Kidney tubule cell (primary cell): ENCODE measurements around the gene TBC1D16.
A peak's percentile ranks its signal among the peaks of the same experiment; 100 is the strongest.

Experiments used
- DNase-seq: peaks from one replicate; pipeline ENCODE4 v3.0.0-alpha.2; 2018; ENCODE audit warnings: low spot score

TBC1D16 gene

GRCh38 chr17:79926605-79927135, 109.0 kb downstream of the TBC1D16 start:
- DNase-seq: no peak

DNA sequence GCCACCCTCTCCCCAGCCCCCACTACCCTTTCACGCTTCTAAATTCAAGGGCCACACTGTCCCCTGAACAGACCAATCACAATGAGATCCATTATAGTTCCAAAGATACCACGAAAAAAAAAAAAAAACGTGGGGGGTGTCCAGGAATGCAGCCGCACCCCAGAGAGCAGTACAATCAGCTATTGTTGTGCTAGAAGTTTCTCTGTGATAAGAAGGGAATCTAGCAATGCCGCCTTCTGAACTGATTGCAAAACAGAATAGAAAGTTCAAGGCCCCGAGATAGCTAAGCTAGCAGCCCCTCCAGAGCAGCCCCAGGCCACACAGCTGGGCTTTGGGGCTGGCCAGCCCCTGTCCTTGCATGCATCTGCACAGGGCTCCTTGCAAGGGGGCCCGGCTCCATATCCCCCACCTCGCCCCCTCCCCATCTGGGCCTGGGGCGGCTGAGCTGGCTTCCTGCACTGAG, 109.5 kb downstream of the TBC1D16 start:
- no peak for DNase-seq

- peak; percentile 65 for DNase-seq
Observed at GRCh38 chr17:79925242-79925957, 110.3 kb downstream of the TBC1D16 start.

DNA sequence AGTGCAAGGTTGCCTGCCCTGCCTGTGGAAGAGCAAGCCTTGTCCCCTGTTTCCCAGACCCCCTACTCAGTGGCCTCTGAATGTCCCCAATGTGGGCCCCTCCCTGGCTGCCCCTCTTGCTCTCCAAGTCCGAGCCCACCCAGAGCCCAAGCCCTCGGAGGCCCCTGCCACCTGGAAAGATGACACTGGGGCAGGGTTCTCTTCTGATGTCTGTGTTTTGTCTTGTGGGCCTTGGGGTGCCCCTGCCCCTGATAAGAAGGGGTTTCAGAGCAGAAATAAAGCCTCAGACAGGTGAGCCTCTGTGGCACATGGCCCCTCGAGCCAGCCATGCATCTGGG, 111.1 kb downstream of the TBC1D16 start:
- no peak for DNase-seq

DNA sequence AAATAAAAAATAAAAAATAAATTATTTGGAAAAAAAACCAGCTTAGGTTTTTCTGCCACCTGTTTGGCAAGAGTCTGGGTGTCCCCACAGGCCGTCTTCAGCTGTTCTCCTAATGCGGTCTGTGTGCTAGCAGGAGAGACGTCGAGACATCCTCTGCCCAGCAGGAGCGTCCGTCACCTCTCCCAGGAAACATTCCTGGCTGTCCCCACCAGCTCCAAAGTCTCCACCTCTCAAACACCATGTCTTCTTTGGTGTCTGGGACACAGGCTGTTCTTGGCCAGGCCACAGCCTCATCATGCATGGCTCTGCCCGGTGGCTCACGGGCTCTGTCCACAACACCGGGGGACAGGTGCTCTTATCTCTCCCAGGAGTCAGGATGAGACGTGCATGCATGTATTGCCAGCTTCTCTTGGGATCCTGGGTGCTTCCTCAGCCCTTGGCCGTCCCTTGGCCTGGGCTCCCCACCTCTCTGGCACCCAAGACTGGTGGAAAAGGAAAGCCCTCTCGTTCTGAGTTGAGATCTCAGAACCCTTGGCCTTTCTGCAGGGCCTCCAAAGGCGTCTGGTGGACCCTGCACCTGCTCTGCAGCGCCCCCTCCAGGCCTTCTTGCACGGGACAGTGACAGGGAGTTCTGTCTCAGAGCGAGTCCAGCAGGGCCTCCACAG, 111.6 kb downstream of the TBC1D16 start:
- DNase-seq: no peak

DNA sequence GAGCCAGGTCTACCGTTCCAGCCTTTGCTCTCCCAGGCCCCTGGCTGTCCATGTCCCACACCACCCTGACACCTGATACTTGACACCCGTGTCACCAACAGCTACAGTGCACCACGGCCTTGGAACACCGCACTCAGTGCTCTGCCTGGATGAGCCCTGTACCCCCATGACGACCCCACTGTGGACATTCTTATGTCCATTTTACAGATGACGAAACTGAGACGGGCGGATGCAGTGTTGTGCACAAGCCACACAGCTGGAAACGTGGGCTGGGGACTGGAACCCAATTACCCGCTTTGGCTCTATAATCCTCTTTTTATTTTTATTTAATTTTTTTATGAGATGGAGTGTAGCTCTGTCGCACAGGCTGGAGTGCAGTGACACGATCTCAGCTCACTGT, 112.9 kb downstream of the TBC1D16 start:
- DNase-seq: no peak

DNA sequence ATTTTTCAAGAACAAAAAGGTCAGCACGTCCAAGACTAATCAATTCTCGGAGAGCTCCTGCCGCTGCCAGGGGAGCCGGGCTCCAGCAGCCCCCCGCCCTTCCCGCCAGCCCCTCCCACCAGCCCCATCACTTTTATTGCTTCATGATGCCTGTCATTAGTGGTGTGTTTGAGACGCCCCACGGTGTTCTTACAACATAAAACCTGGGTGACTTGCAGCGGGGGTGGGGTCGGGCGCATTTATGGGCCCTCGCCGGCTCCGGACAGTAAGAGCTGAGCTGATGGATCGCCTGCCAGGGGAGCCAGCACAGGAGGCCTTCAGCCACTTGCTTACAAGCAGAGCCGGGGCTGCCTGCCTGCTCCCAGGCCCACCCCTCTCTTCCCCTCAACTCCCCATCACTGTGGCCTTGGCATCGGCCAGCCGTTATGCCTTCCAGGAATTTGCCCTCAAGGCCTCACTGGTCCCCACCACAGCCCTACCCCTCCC, 113.5 kb downstream of the TBC1D16 start:
- DNase-seq: no peak

GRCh38 chr17:79921411-79922115, 114.1 kb downstream of the TBC1D16 start:
- DNase-seq: no peak

- DNase-seq: no peak
Observed at GRCh38 chr17:79920751-79921410, 114.8 kb downstream of the TBC1D16 start.

DNA sequence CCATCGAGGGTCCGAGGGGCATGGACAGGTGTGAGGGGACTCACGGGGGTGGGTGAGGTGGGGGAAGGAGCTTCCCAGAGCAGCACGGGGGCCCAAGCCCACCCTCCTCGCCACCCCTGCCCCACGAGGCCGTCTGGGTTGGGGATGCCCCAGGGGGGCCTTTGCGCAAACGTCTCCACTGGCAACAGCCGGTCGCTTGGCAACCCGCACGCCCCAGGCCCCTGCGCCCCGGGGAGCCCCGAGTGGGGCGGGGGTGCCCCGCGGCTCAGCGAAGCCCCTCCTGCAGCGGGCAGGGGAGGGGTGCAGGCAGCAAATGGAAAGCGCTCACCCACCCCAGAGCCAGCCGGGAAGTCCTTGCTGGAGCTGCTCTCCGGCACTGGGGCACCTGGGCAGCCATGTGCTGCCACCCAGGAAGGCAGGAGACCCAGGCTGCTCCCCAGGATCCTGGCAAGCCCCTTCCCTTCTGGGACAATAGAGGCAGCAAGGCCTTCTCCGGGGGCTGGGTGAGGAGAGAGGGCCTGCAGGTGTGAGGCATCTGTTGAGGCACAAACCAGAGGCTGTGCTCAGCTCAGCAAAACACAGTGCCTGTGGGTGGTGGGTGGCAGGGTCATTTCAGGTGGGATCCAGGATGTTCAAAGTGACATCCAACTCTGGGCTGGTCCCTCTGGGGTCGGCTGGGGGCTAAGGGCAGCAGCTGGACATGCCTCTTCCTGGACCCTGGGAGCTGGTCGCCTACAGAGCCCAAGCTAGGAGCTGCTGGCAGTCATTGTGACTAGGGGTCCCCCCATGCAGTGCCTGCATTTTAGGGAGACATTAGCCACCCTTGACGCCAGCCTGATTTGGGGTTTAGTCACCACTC, 115.6 kb downstream of the TBC1D16 start:
- DNase-seq: no peak

DNA sequence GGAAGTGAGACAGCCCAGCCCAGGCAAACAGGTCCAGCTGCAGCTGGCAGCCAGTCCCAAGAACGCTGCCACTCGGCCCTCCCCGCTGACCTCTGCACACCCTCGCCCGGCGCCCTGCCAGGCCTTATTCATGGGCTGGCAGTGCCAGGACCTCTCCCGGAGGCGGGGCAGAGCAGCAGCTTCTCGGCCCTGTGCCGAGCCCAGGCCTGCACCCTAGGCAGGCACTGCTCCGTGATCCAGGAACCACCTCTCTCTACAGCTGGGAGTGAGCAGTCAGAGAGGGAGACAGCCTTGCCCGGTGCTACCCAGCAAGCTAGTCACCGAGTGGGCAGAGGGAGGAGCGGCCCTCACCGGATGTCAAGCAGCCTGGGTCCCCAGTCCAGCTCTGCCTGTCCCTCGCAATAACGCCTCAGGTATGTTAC, 116.5 kb downstream of the TBC1D16 start:
- peak; percentile 80 for DNase-seq

GRCh38 chr17:79918581-79919163, 117.0 kb downstream of the TBC1D16 start:
- no peak for DNase-seq

- DNase-seq: no peak
Observed at GRCh38 chr17:79917902-79918484, 117.7 kb downstream of the TBC1D16 start.

DNA sequence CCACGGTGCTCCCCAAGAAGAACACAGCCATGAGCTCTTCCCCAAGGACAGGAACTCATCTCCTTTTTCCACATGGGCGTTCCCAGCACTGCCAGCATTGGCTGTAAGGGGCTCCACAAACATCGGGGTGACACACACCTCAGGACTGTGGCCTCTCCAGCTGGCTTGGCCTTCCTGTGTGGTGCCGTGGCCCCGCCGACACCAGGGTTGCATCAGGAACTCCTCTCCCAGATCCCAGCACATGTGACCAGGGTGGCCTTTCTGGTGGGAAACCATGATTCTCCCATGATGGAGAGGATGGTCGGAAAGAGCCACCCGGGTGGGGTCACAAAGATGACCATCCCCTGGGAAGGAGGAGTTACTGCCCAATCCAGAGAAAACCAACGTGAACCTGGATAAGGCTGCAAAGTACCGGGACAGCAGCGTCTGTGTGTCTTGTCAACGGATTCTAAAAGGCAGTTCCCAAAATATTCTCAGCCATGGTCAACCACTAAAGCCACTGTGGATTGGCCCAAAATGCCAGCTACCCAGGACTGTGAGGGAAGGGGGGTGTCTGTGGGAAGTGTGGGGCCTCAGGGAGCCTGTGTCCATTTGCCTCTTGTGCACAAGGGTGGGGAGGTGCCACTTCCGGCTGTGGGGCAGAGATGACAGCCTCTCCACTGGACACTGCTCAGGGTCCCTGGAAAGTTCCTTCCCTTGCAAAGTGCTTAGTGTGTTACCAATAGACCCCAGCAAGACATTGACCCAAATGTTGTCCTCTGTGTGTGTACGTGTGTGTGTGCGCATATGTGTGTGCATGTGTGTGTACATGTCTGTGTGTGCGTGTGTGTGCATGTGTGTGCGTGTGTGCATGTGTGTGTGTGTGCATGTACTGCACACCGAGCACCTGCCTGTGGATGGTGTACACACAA, 118.4 kb downstream of the TBC1D16 start:
- DNase-seq: no peak

DNA sequence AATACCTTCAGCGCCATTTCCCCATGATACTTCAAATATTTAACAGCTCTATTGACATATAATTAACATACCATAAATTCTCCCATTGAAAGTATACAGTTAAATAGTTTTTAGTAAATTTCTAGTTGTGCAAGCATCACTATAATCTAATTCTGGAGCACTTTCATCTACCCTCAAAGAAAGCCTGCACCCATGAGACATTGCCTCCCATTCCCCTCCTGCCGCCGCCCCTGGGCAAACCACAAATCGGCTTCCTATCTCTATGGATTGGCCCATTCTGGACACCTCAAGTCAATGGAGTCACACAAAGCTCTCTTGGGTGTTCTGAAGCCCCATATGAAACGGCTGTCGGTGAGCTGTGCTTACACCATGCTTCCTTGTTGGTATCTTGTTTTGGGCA, 119.2 kb downstream of the TBC1D16 start:
- no peak for DNase-seq

DNA sequence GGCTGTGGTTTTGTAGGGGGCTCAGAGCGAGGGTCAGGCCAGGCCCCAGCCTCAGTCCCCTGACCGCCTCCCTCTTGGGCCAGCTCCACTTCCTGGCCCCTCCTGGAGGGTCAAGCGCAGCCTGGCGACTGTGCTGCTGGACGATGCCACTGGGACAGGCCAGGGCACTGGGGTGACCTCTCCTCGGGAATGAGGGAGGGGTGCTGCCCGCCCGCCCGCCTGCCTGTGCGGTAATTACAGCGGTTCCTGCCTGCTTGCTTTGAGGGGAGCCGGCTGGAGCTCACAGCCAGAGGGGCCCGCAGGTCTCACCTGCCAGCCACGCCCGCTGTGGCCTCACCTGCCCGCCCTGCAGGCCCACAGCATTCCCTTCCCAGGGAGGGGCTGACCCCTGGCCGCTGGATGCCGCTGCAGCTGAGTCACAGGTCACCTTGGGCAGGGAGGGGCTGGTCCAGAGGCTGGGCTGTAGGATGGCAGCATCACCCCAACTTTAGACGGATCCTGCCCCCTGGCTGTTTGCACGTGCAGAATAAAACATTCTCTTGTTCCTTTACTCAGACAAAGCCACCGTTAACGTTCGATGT, 119.7 kb downstream of the TBC1D16 start:
- peak; percentile 62 for DNase-seq

DNA sequence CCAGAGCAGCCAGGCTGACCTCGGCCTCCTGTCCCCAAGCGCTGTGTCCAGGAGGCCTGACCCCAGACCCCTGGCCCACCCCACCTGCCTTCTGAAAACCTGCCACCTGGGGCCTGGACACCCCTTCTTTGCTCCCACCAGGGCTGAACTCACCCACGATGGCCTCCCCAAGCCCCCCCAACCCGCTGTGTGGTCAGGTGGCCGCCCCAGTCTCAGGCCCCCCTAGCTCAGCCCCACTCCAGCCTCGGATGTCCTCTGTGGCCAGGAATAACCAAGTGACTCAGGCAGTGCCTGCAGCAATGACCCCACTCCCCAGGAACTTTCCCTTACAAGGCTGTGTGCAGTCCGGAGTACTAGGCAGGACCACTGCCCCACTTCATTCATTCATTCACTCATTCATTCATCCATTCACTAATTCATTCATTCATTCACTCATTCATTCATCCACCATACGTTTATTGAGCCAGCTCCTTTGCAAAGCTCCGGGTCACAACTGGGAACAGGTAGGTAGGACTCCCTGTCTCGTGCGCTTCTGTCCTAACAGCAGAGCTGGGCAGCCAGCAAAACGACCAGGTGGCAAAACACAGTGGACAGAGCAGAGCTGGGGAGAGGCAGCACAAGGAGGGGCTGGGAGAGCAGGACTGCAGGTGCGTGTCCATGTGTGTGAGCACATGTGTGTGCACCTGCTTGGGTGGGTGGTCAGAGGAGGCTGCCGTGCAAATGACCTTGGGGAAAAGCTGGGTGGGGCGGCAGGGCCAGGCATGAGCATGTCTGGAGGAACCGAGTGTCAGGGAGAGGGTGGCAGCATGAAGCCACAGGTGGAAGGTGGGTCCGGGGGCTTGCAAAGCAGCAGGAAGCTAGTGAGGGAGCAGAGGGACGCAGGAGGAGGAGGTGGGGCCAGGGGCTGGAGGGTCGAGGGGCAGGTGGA, 120.6 kb downstream of the TBC1D16 start:
- no peak for DNase-seq
